Stomach (tissue), 19 donors: ENCODE results near the gene TMEM92. TPM values are rescaled to one million over a fixed set of nuclear protein-coding genes. Genes with fewer than 3 reads are reported as not detected.
A peak's percentile ranks its signal among the peaks of the same experiment; 100 is the strongest.

Source experiments
- DNase-seq, 2 donors: peaks; one replicate each; pipeline versions ENCODE4 v3.0.0 to v3.0.0-alpha.2; 2013 to 2019
- H3K27ac ChIP-seq, 5 donors: fragments of 200-600 bp in 4 of 5; sonication (generic) in 4 of 5; one replicate each; pipeline ENCODE4 v1.5.1; 2013 to 2019; ENCODE audit warnings: mild to moderate bottlenecking in 1 of 5, moderate library complexity in 1 of 5
- H3K27me3 ChIP-seq, 3 donors: fragments of 200-600 bp; sonication (generic); one replicate each; pipeline ENCODE4 v1.5.1; 2017 to 2019; ENCODE audit warnings: mixed run types in 1 of 3
- H3K36me3 ChIP-seq, 4 donors: fragments of 200-600 bp; sonication (generic); 1 replicate in 3 of 4; 2 replicates in 1 of 4; pipeline ENCODE4 v1.5.1; 2016 to 2019
- H3K4me1 ChIP-seq, 4 donors: fragments of 200-600 bp; sonication (generic); one replicate each; pipeline ENCODE4 v1.5.1; 2016 to 2019
- H3K4me3 ChIP-seq, 4 donors: fragments of 200-600 bp; sonication (generic) in 3 of 4; one replicate each; pipeline ENCODE4 v1.5.1; 2016 to 2019; ENCODE audit warnings: mild to moderate bottlenecking in 1 of 4
- H3K9me3 ChIP-seq, 4 donors: fragments of 200-600 bp; sonication (generic); one replicate each; pipeline ENCODE4 v1.5.1; 2016 to 2019
- CTCF ChIP-seq, 7 experiments: fragments of 450-650 bp in 4 of 7; fragments of 200-600 bp in 3 of 7; sonication (generic) in 3 of 7; IDR thresholded peaks; one replicate each; pipeline ENCODE4 v1.5.1; 2016 to 2019; ENCODE audit warnings: antibody characterized with exemption in 7 of 7, control low read depth in 2 of 7, mild to moderate bottlenecking in 1 of 7
- EP300 ChIP-seq: sonication (generic); formaldehyde crosslinking; IDR thresholded peaks from one replicate; pipeline ENCODE4 v1.6.1; 2017; ENCODE audit warnings: antibody characterized with exemption
- POLR2A ChIP-seq, 4 donors: fragments of 450-650 bp; IDR thresholded peaks; one replicate each; pipeline ENCODE4 v1.6.1; 2016; ENCODE audit warnings: antibody characterized with exemption in 4 of 4, control low read depth in 2 of 4, mild to moderate bottlenecking in 1 of 4, moderate library complexity in 1 of 4
- POLR2AphosphoS5 ChIP-seq, 3 donors: sonication (generic); formaldehyde crosslinking; IDR thresholded peaks; one replicate each; pipeline ENCODE4 v1.6.1; 2016; ENCODE audit warnings: antibody characterized with exemption in 3 of 3
- WGBS, 5 donors: extraction: QIAGEN DNeasy Blood & Tissue Kit in 3 of 5; methylation state at CpG; one replicate each; pipeline versions ENCODE4 v1.1.5 to v1.1.7; 2013 to 2018; 5-methylcytosine and 5-hydroxymethylcytosine counted together
- intact Hi-C: fragments of 100-400 bp; cut with DNase I; formaldehyde crosslinking; loops from one replicate; pipeline ENCODE4 v1.15.1; 2023; ENCODE audit warnings: low total_unique reads
- long read RNA-seq, 10 donors: transcript quantifications; one replicate each; lab custom pipeline, GENCODE V29; 2026
- polyA plus RNA-seq, 3 donors: library from polyadenylated mRNA; stranded (reverse); fragments of 200-250 nt; gene quantifications; one replicate each; pipeline ENCODE4 v1.2.3, GENCODE V29; 2013
- total RNA-seq, 5 donors: library from RNA; depleted of rRNA; stranded (reverse); fragments of >200 nt; gene quantifications; one replicate each; pipeline versions ENCODE4 v1.1.0 to v1.2.3, GENCODE V29; 2014 to 2016
- donor health status: healthy with polysubstance abuse.
- donor health status: Bipolar disorder and iron deficiency.
- donor health status: healthy.

The TMEM92 gene
- total RNA-seq = 10 to 100 TPM in 3 of 5 donors, 1 to 10 TPM in 2; 2.7 to 24.9 (median 10.4) TPM
- polyA plus RNA-seq = 10 to 100 TPM in 2 of 3 donors, 1 to 10 TPM in 1; 9.7 to 16.3 (median 12.2) TPM
- long read RNA-seq, donor 1, transcript TMEM92-202 (5 exons, 573 nt) = major isoform, 5 of 5 reads
- long read RNA-seq, donor 1, partial matches to known transcripts = 0 of 5 reads
- long read RNA-seq, donor 1, other reads (novel, unspliced or antisense) = 0 of 5 reads
- long read RNA-seq, donor 2, partial matches to known transcripts = 0 of 4 reads
- long read RNA-seq, donor 2, other reads (novel, unspliced or antisense) = 0 of 4 reads
- long read RNA-seq, donor 3, partial matches to known transcripts = 0 of 4 reads
- long read RNA-seq, donor 3, other reads (novel, unspliced or antisense) = 0 of 4 reads
- long read RNA-seq, donor 4 = 0 reads
- long read RNA-seq, donor 5, partial matches to known transcripts = 0 of 4 reads
- long read RNA-seq, donor 5, other reads (novel, unspliced or antisense) = 0 of 4 reads
- long read RNA-seq, donor 6, transcript TMEM92-202 (5 exons, 573 nt) = major isoform, 14 of 14 reads
- long read RNA-seq, donor 6, partial matches to known transcripts = 0 of 14 reads
- long read RNA-seq, donor 6, other reads (novel, unspliced or antisense) = 0 of 14 reads
- long read RNA-seq, donor 7, transcript TMEM92-202 (5 exons, 573 nt) = major isoform, 7 of 7 reads
- long read RNA-seq, donor 7, partial matches to known transcripts = 0 of 7 reads
- long read RNA-seq, donor 7, other reads (novel, unspliced or antisense) = 0 of 7 reads
- long read RNA-seq, donor 8, transcript TMEM92-202 (5 exons, 573 nt) = major isoform, 5 of 5 reads
- long read RNA-seq, donor 8, partial matches to known transcripts = 0 of 5 reads
- long read RNA-seq, donor 8, other reads (novel, unspliced or antisense) = 0 of 5 reads
- long read RNA-seq, donor 9, transcript TMEM92-202 (5 exons, 573 nt) = major isoform, 6 of 6 reads
- long read RNA-seq, donor 9, partial matches to known transcripts = 0 of 6 reads
- long read RNA-seq, donor 9, other reads (novel, unspliced or antisense) = 0 of 6 reads
- long read RNA-seq, donor 10, transcript TMEM92-202 (5 exons, 573 nt) = major isoform, 8 of 8 reads
- long read RNA-seq, donor 10, partial matches to known transcripts = 0 of 8 reads
- long read RNA-seq, donor 10, other reads (novel, unspliced or antisense) = 0 of 8 reads

DNA sequence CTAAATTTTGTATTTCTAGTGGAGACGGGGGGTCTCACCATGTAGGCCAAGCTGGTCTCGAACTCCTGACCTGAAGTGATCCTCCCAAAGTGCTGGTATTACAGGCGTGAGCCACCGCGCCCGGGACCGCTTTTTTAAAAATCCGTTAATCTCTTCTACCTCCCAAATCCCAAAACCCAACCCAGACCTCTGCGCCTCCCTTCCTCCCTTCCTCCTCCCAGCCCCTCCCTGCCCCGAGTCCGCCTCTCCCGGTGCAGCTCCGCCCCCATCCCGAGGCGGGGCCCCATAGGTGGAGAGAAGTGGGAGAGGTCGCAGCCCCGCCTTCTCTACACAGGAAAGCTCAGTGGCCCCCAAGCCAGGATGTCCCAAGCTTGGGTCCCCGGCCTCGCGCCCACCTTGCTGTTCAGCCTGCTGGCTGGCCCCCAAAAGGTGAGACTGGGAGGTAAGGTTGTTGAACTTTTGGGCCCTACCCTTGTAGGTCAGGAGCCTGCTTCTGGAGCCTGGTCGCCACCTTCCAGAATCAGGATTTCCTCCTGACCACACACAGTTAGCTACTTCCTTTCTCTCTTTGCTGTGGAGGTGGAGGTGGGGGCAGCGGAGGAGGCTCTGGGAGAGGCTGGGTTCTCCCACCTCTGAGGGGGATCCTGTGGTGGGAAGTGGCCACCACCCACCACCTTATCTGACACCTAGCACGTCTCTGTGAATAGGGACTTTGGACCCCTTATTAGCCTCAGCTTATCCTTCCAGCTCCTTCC, at the start of gene TMEM92:
Gene TMEM92 (plus strand): TSS at position 325 of the 755 bp plus-strand sequence. CDS start 36 bp downstream, at position 361.
- intact Hi-C loops = loop anchor here (5.0 kb wide), 1 partner anchor 72 kb away; the partner anchor contains the start of gene COL1A1
- Histone ChIP-seq H3K27me3 (peaks cover 0 to 29% (median 5%) of the 10 kb centered on the region in 3 donors), H3K4me1 (peaks cover 33 to 86% (median 57%) of the 10 kb centered on the region in 4 donors), H3K36me3 (peaks cover 0 to 13% (median 4%) of the 10 kb centered on the region in 4 donors), H3K27ac (peak within 1 kb of the TSS; percentile 81 to 88 (median 84)), H3K9me3 (no peaks in the 10 kb centered on the region), H3K4me3 (peak within 1 kb of the TSS; percentile 58 to 73 (median 66))
- no peak for TF ChIP-seq POLR2A (IDR thresholded peaks at IDR 0.05)
- TF ChIP-seq POLR2AphosphoS5 (IDR thresholded peaks at IDR 0.05) = peak in 2 of 3 donors; percentile 31 to 56
- no peak for TF ChIP-seq CTCF (IDR thresholded peaks at IDR 0.05)
- TF ChIP-seq EP300 = no peak
- 13 to 26% (median 18%) methylated on average over 16 to 23 of the region's 23 CpGs for WGBS, 5 donors
- DNase-seq = peak; percentile 89

DNA sequence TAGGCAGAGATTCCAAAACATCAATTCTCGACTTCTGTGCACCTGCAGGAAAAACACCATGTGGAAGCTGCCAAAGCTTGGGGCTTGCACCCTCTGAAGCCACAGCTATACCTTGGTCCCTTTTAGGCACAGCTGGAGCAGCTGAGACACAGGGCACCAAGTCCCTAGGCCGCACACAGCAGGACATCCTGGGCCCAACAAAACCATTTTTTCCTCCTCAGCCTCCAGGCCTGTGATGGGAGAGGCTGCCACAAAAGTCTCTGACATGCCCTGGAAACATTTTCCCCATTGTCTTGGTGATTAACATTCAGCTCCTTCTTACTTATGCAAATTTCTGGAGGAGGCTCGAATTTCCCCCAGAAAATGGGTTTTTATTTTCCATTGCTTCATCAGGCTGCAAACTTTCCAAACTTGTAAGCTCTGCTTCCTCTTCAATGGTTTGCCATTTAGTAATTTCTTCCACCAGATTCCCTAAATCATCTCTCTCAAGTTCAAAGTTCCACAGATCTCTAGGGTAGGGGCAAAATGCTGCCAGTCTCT, 48.5 kb upstream of the TMEM92 start:
- Histone ChIP-seq H3K36me3 (no peaks in the 10 kb centered on the region), H3K27ac (no peak overlapping the region), H3K4me1 (peaks cover 0 to 24% (median 12%) of the 10 kb centered on the region in 4 donors), H3K9me3 (peaks cover 0 to 6% (median 0%) of the 10 kb centered on the region in 4 donors), H3K27me3 (no peaks in the 10 kb centered on the region), H3K4me3 (no peak overlapping the region)
- no peak for DNase-seq
- TF ChIP-seq POLR2A (IDR thresholded peaks at IDR 0.05) = no peak
- no peak for TF ChIP-seq EP300
- TF ChIP-seq POLR2AphosphoS5 (IDR thresholded peaks at IDR 0.05) = no peak
- no peak for TF ChIP-seq CTCF (IDR thresholded peaks at IDR 0.05)
- 77 to 98% (median 84%) methylated on average over 3 of the region's 3 CpGs for WGBS, 5 donors
- intact Hi-C loops = no loop called here

DNA sequence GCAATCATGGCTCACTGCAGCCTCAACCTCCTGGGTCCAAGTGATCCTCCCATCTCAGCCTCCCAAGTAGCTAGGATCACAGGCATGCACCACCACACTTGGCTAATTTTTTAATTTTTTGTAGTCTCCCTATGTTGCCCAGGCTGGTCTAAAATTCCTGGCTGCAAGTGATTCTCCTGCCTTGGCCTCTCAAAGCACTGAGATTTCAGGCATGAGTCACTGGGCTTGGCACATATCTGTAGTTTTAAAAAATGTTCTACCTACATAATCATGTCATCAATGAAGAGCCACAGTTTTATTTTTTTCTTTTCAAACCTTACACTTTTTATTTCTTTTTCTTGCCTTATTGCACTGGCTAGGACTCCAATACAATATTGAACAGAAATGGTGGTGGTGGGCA, 39.7 kb upstream of the TMEM92 start:
- H3K27me3 ChIP-seq = no peaks in the 10 kb centered on the region
- no peak for TF ChIP-seq CTCF (IDR thresholded peaks at IDR 0.05)
- no peak for TF ChIP-seq EP300
- TF ChIP-seq POLR2A (IDR thresholded peaks at IDR 0.05) = no peak
- TF ChIP-seq POLR2AphosphoS5 (IDR thresholded peaks at IDR 0.05) = no peak
- no peak overlapping the region for H3K4me3 ChIP-seq

More for the DNA sequence above, 39.7 kb upstream of the TMEM92 start:
- peaks cover 4 to 15% (median 9%) of the 10 kb centered on the region in 4 donors for H3K4me1 ChIP-seq
- DNase-seq = no peak
- intact Hi-C loops = no loop called here
- H3K27ac ChIP-seq = no peak overlapping the region
- H3K9me3 ChIP-seq = peaks cover 0 to 10% (median 2%) of the 10 kb centered on the region in 4 donors
- H3K36me3 ChIP-seq = no peaks in the 10 kb centered on the region
